Nephron progenitor cell (in vitro differentiated cells): ENCODE results near the gene LATS2.

Experiments used
- DNase-seq: peaks from one replicate; pipeline ENCODE4 v3.0.0; 2021
- H3K27ac Mint-ChIP-seq: 2 replicates; pipeline ENCODE4 v1.8.0; 2021; ENCODE audit warnings: mild to moderate bottlenecking, moderate library complexity, mixed read lengths
- H3K27me3 Mint-ChIP-seq: 2 replicates; pipeline ENCODE4 v1.8.0; 2021; ENCODE audit warnings: mild to moderate bottlenecking, low read depth, mixed read lengths; ENCODE audit not compliant: poor library complexity
- H3K36me3 Mint-ChIP-seq: 2 replicates; pipeline ENCODE4 v1.8.0; 2021; ENCODE audit warnings: low read depth, mixed read lengths
- H3K4me1 Mint-ChIP-seq: 2 replicates; pipeline ENCODE4 v1.8.0; 2021; ENCODE audit warnings: mixed read lengths
- H3K4me3 Mint-ChIP-seq: 2 replicates; pipeline ENCODE4 v1.8.0; 2021; ENCODE audit warnings: mild to moderate bottlenecking, moderate library complexity, mixed read lengths
- H3K9me3 Mint-ChIP-seq: 2 replicates; pipeline ENCODE4 v1.8.0; 2021; ENCODE audit warnings: mild to moderate bottlenecking, moderate library complexity, mixed read lengths
- TF ChIP-seq, protein P1 (sequence below): fragments of 200-600 bp; sonication (generic); IDR thresholded peaks from 2 replicates; pipeline ENCODE4 v1.5.0; 2021; ENCODE audit warnings: antibody characterized with exemption

The LATS2 gene

DNA sequence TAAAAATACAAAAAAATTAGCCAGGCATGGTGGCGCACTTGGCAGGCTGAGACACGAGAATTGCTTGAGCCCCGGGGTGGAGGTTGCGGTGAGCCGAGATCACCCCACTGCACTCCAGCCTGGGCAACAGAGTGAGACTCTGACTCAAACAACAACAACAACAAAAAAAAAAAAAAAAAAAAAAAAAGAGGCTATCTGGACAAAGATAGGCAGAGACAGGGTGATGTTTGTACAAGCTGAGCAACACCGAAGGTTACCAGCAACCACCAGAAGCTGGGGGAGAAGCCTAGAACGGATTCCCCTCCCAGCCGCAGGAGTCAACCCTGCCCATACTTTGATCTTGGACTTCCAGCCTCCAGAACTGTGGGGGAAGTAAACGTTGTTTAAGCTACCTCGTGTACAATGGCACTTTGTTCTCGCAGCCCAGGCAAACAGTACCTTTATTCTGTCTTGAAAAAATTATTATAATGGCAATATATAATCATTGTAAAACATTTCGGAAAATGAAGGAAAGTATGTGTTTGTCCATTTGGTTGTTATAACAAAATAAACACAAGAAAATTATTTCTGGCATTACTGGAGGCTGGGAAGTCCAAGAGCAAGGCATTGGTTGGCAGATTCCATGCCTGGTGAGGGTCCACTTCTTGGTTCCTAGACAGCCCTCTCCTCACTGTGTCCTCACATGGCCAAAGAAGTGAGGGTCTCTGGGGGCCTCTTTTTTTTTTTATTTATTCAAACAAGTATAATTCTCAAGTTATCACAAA, 39.8 kb upstream of the LATS2 start:
- no peak for DNase-seq
- TF ChIP-seq, protein P1, sequence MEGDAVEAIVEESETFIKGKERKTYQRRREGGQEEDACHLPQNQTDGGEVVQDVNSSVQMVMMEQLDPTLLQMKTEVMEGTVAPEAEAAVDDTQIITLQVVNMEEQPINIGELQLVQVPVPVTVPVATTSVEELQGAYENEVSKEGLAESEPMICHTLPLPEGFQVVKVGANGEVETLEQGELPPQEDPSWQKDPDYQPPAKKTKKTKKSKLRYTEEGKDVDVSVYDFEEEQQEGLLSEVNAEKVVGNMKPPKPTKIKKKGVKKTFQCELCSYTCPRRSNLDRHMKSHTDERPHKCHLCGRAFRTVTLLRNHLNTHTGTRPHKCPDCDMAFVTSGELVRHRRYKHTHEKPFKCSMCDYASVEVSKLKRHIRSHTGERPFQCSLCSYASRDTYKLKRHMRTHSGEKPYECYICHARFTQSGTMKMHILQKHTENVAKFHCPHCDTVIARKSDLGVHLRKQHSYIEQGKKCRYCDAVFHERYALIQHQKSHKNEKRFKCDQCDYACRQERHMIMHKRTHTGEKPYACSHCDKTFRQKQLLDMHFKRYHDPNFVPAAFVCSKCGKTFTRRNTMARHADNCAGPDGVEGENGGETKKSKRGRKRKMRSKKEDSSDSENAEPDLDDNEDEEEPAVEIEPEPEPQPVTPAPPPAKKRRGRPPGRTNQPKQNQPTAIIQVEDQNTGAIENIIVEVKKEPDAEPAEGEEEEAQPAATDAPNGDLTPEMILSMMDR: no peak
- peaks cover 11% of the 10 kb centered on the region for H3K27me3 Mint-ChIP-seq
- H3K36me3 Mint-ChIP-seq: no peaks in the 10 kb centered on the region
- no peak overlapping the region for H3K4me3 Mint-ChIP-seq
- H3K9me3 Mint-ChIP-seq: peaks cover 15% of the 10 kb centered on the region
- H3K27ac Mint-ChIP-seq: no peak overlapping the region
- H3K4me1 Mint-ChIP-seq: no peaks in the 10 kb centered on the region

DNA sequence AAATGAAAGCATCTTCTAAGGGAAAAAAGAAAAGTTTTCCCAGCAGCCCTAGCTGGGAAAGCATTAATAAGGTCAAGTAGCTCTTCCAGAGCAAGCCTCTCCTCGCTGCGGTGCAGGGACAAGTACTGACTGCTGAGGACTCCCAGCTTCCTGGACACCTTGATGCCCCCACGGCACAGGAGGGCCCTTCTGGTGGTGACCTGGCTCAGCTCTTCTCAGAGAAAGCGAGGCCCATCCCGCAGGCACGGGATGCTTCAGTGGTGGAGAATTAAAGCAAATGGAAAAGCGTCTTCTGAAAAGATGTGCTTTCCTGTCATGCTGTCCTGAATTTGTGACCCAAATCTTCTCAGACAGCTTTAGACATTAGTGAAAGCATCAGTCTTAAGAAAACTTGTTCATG, 38.8 kb upstream of the LATS2 start:
- Mint-ChIP-seq H3K36me3 (no peaks in the 10 kb centered on the region), H3K27ac (no peak overlapping the region), H3K9me3 (peaks cover 17% of the 10 kb centered on the region), H3K27me3 (peaks cover 11% of the 10 kb centered on the region), H3K4me3 (no peak overlapping the region), H3K4me1 (no peaks in the 10 kb centered on the region)
- TF ChIP-seq, protein P1: no peak
- DNase-seq: no peak

DNA sequence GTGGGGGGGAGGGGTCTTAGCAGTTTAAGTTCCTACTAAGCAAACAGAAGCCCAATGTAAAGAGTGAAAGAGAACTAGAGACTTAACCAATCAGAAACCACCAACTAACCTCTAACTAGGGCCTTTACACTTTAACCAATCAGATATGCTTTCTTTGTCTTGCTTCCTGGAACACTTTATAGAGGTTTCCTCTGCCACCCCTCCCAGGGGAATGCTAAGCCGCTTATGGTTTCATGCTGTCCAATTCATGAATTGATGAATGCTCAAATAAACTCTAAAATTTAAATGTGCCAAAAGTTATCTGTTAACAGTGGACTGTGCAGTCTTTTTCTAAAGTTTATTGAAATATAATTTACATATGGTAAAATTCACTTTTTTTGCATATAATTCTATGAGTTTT, 33.9 kb upstream of the LATS2 start:
- Mint-ChIP-seq H3K27me3 (peaks cover 6% of the 10 kb centered on the region), H3K36me3 (no peaks in the 10 kb centered on the region), H3K4me1 (no peaks in the 10 kb centered on the region), H3K9me3 (peaks cover 9% of the 10 kb centered on the region), H3K4me3 (no peak overlapping the region), H3K27ac (no peak overlapping the region)
- TF ChIP-seq, protein P1: no peak
- DNase-seq: no peak

DNA sequence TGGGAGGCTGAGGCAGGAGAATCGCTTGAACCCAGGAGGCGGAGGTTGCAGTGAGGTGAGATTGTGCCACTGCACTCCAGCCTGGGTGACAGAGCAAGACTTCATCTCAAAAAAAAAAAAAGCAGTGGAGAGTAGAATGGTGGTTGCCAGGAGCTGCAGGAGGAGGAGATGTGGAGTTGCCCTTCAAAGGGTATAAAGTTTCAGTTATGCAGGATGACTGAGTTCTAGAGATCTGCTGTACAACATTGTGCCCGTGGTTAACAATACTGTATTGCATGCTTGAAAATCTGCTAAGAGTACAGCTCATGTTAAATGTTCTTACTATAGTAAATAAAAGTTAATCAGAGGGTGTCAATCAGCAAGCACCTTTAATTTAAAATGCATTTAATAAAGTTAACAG, 28.4 kb upstream of the LATS2 start:
- TF ChIP-seq, protein P1: no peak
- Mint-ChIP-seq H3K27me3 (peaks cover 15% of the 10 kb centered on the region), H3K27ac (no peak overlapping the region), H3K36me3 (no peaks in the 10 kb centered on the region), H3K4me3 (no peak overlapping the region), H3K4me1 (peaks cover 9% of the 10 kb centered on the region), H3K9me3 (no peaks in the 10 kb centered on the region)
- DNase-seq: no peak

DNA sequence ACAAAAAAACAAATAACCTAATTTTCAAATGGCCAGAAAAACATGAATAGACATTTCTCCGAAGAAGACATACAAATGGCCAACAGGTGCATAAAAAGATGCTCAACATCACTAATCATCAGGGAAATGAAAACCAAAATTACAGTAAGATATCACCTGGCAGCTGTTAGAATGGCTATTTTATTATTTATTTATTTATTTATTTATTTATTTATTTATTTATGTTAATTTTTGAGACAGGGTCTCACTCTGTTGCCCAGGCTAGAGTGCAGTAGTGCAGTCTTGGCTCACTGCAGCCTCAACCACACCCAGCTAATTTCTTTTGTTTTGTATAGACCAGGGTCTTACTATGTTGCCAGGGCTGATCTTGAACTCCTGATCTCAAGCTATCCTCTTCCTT, 27.1 kb upstream of the LATS2 start:
- H3K4me1 Mint-ChIP-seq: peaks cover 9% of the 10 kb centered on the region
- no peak overlapping the region for H3K4me3 Mint-ChIP-seq
- no peaks in the 10 kb centered on the region for H3K36me3 Mint-ChIP-seq
- no peak overlapping the region for H3K27ac Mint-ChIP-seq
- no peak for DNase-seq
- TF ChIP-seq, protein P1: no peak
- no peaks in the 10 kb centered on the region for H3K9me3 Mint-ChIP-seq
- peaks cover 15% of the 10 kb centered on the region for H3K27me3 Mint-ChIP-seq

DNA sequence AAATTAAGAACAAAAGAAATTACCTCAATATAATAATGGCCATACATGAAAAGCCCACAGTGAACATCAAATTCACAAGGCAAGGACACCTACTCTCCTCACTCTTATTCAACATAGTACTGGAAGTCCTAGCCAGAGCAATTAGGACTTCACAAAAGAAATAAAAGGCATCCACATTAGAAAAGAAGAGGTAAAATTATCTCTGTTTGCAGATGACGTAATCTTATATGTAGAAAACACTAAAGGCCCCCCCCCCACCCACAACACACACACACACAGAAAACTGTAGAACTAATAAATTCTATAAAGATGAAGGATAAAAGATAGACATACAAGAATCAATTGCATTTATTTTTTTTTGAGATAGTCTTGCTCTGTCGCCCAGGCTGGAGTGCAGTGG, 25.5 kb upstream of the LATS2 start:
- H3K9me3 Mint-ChIP-seq: no peaks in the 10 kb centered on the region
- TF ChIP-seq, protein P1: no peak
- no peak overlapping the region for H3K27ac Mint-ChIP-seq
- no peaks in the 10 kb centered on the region for H3K36me3 Mint-ChIP-seq
- DNase-seq: no peak
- H3K4me1 Mint-ChIP-seq: peaks cover 9% of the 10 kb centered on the region
- H3K27me3 Mint-ChIP-seq: peaks cover 13% of the 10 kb centered on the region
- no peak overlapping the region for H3K4me3 Mint-ChIP-seq
